ENCODE measurements around the gene ALPI. TPM values are rescaled to one million over a fixed set of nuclear protein-coding genes. Genes with fewer than 3 reads are reported as not detected.

The ALPI gene
- total and polyA plus RNA-seq, 8 donors, result not detected

GRCh38 chr2:232484628-232485347 is 28.8 kb downstream of the ALPI start:
- no peaks in the 10 kb centered on the region for H3K36me3 ChIP-seq
- WGBS, 2 donors, result 59 to 63% methylated on average over 10 to 12 of the region's 12 CpGs
- no peak for TF ChIP-seq CTCF (IDR thresholded peaks at IDR 0.05)
- FAIRE-seq (no peak), ATAC-seq (no peak), DNase-seq (peak in 1 of 6 donors; percentile 30)
- intact Hi-C loops (cut with DNase I), result no loop called here
- H3K27me3 ChIP-seq, result peaks cover 0 to 7% (median 3%) of the 10 kb centered on the region in 4 donors
- H3K27ac ChIP-seq, result no peak overlapping the region
- no peaks in the 10 kb centered on the region for H3K9me3 ChIP-seq
- H3K4me3 ChIP-seq, result no peak overlapping the region
- H3K4me1 ChIP-seq, result no peaks in the 10 kb centered on the region

GRCh38 chr2:232485348-232485756 is 29.4 kb downstream of the ALPI start:
- H3K27me3 ChIP-seq, result peaks cover 0 to 7% (median 3%) of the 10 kb centered on the region in 4 donors
- no peaks in the 10 kb centered on the region for H3K4me1 ChIP-seq
- 7 to 9% methylated on average over 22 of the region's 22 CpGs for WGBS, 2 donors
- intact Hi-C loops (cut with DNase I), result no loop called here
- DNase-seq (peak in 1 of 6 donors; percentile 47), ATAC-seq (no peak), FAIRE-seq (no peak)
- no peaks in the 10 kb centered on the region for H3K9me3 ChIP-seq
- H3K27ac ChIP-seq, result no peak overlapping the region
- H3K4me3 ChIP-seq, result no peak overlapping the region
- no peak for TF ChIP-seq CTCF (IDR thresholded peaks at IDR 0.05)
- no peaks in the 10 kb centered on the region for H3K36me3 ChIP-seq

GRCh38 chr2:232485757-232486557 is 30.0 kb downstream of the ALPI start:
- no peak for ATAC-seq
- no peaks in the 10 kb centered on the region for H3K4me1 ChIP-seq
- WGBS, 2 donors, result 3 to 4% methylated on average over 88 to 111 of the region's 111 CpGs
- DNase-seq, result peak in 1 of 6 donors; percentile 53
- H3K9me3 ChIP-seq, result no peaks in the 10 kb centered on the region
- no peak for TF ChIP-seq CTCF (IDR thresholded peaks at IDR 0.05)
- no peak overlapping the region for H3K4me3 ChIP-seq
- intact Hi-C loops (cut with DNase I), result no loop called here
- no peak for FAIRE-seq
- H3K27ac ChIP-seq, result no peak overlapping the region
- H3K27me3 ChIP-seq, result peaks cover 0 to 7% (median 3%) of the 10 kb centered on the region in 4 donors
- no peaks in the 10 kb centered on the region for H3K36me3 ChIP-seq

GRCh38 chr2:232486558-232487384 is 30.8 kb downstream of the ALPI start:
- Histone ChIP-seq H3K4me1 (no peaks in the 10 kb centered on the region), H3K4me3 (peak overlapping the region in 1 of 4 donors; percentile 31), H3K36me3 (no peaks in the 10 kb centered on the region), H3K27me3 (peaks cover 0 to 7% (median 3%) of the 10 kb centered on the region in 4 donors), H3K9me3 (no peaks in the 10 kb centered on the region), H3K27ac (no peak overlapping the region)
- DNase-seq (peak in 2 of 6 donors; percentile 6 to 55), FAIRE-seq (no peak), ATAC-seq (no peak)
- WGBS, 2 donors, result 3 to 5% methylated on average over 69 to 74 of the region's 74 CpGs
- intact Hi-C loops (cut with DNase I), result no loop called here
- TF ChIP-seq CTCF (IDR thresholded peaks at IDR 0.05), result no peak
